ENCODE measurements around the gene PPDPF.

DNA sequence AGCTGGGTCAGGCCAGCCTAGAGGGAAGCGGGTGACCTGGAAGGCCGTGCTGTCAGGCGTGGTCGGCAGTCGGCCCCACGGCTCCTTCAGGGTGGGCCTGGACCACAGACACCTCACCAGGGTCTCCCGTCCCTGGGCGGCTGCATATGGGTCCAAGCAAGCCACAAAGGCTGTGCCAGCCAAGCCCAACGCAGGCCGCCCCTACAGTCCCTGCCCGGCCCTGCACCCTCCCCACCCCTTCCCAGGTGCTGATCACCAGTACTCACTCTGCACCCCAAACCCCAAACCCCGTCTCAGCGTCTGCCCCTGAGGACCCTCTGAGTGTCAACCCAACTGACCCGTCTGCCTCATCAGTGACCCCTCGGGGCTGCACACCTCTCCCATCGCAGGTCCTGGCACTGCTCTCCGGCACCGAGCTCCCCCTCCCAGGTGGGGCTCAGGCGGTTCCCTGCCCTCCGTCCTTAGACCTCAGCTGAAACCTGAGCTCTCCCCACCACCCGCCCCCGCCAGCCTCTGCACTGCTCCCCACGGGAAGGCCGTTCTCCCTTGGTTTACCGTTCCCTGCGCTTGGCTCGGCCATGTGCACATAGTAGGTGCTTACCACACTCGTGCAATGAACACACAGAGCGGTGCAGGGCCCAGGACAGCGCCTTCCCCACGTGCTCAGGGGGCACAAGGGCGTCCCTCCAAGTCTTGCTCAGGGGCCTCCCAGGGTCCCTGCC lies 1.5 kb upstream of the PPDPF start:
- no peak for TF ChIP-seq CTCF (IDR thresholded peaks at IDR 0.05)
- no peak for TF ChIP-seq POLR2AphosphoS5 (IDR thresholded peaks at IDR 0.05)
- no peak for TF ChIP-seq EP300 (IDR thresholded peaks at IDR 0.05)
- TF ChIP-seq POLR2A (IDR thresholded peaks at IDR 0.05) = no peak

Data from suprapubic skin (tissue), 4 donors.